ENCODE results near the gene THOC7.

THOC7 gene

GRCh38 chr3:63818282-63819150 is 45.1 kb downstream of the THOC7 start:
- Histone ChIP-seq H3K9me3 (ENCODE audit: control insufficient read depth, low read length) (no peaks in the 10 kb centered on the region), H3K36me3 (ENCODE audit: control insufficient read depth, insufficient read depth, low read length) (no peaks in the 10 kb centered on the region), H3K4me1 (ENCODE audit: control insufficient read depth, insufficient read depth, low read length) (no peaks in the 10 kb centered on the region), H3K4me3 (ENCODE audit: low read length) (no peak overlapping the region), H3K27me3 (ENCODE audit: control insufficient read depth, insufficient read depth, low read length) (no peaks in the 10 kb centered on the region), H3K9ac (ENCODE audit: low read length) (no peak overlapping the region)

GRCh38 chr3:63817225-63817624 is 46.4 kb downstream of the THOC7 start:
- Histone ChIP-seq H3K36me3 (ENCODE audit: control insufficient read depth, insufficient read depth, low read length) (no peaks in the 10 kb centered on the region), H3K9ac (ENCODE audit: low read length) (no peak overlapping the region), H3K4me3 (ENCODE audit: low read length) (no peak overlapping the region), H3K4me1 (ENCODE audit: control insufficient read depth, insufficient read depth, low read length) (no peaks in the 10 kb centered on the region), H3K27me3 (ENCODE audit: control insufficient read depth, insufficient read depth, low read length) (no peaks in the 10 kb centered on the region), H3K9me3 (ENCODE audit: control insufficient read depth, low read length) (no peaks in the 10 kb centered on the region)

- H3K36me3 ChIP-seq (ENCODE audit: control insufficient read depth, insufficient read depth, low read length) = no peaks in the 10 kb centered on the region
- H3K27me3 ChIP-seq (ENCODE audit: control insufficient read depth, insufficient read depth, low read length) = no peaks in the 10 kb centered on the region
- no peaks in the 10 kb centered on the region for H3K9me3 ChIP-seq (ENCODE audit: control insufficient read depth, low read length)
- no peak overlapping the region for H3K4me3 ChIP-seq (ENCODE audit: low read length)
- H3K9ac ChIP-seq (ENCODE audit: low read length) = no peak overlapping the region
- no peaks in the 10 kb centered on the region for H3K4me1 ChIP-seq (ENCODE audit: control insufficient read depth, insufficient read depth, low read length)
Measured at GRCh38 chr3:63814237-63814636, 49.4 kb downstream of the THOC7 start.

- Histone ChIP-seq H3K4me3 (ENCODE audit: low read length) (no peak overlapping the region), H3K9ac (ENCODE audit: low read length) (no peak overlapping the region), H3K36me3 (ENCODE audit: control insufficient read depth, insufficient read depth, low read length) (no peaks in the 10 kb centered on the region), H3K27me3 (ENCODE audit: control insufficient read depth, insufficient read depth, low read length) (no peaks in the 10 kb centered on the region), H3K9me3 (ENCODE audit: control insufficient read depth, low read length) (no peaks in the 10 kb centered on the region), H3K4me1 (ENCODE audit: control insufficient read depth, insufficient read depth, low read length) (no peaks in the 10 kb centered on the region)
Measured at GRCh38 chr3:63809607-63810006, 54.0 kb downstream of the THOC7 start.

GRCh38 chr3:63808633-63809032 is 55.0 kb downstream of the THOC7 start:
- Histone ChIP-seq H3K4me1 (ENCODE audit: control insufficient read depth, insufficient read depth, low read length) (no peaks in the 10 kb centered on the region), H3K36me3 (ENCODE audit: control insufficient read depth, insufficient read depth, low read length) (no peaks in the 10 kb centered on the region), H3K4me3 (ENCODE audit: low read length) (no peak overlapping the region), H3K9me3 (ENCODE audit: control insufficient read depth, low read length) (no peaks in the 10 kb centered on the region), H3K27me3 (ENCODE audit: control insufficient read depth, insufficient read depth, low read length) (no peaks in the 10 kb centered on the region), H3K9ac (ENCODE audit: low read length) (no peak overlapping the region)

GRCh38 chr3:63807961-63808565 is 55.5 kb downstream of the THOC7 start:
- Histone ChIP-seq H3K36me3 (ENCODE audit: control insufficient read depth, insufficient read depth, low read length) (no peaks in the 10 kb centered on the region), H3K9ac (ENCODE audit: low read length) (no peak overlapping the region), H3K4me3 (ENCODE audit: low read length) (no peak overlapping the region), H3K27me3 (ENCODE audit: control insufficient read depth, insufficient read depth, low read length) (no peaks in the 10 kb centered on the region), H3K9me3 (ENCODE audit: control insufficient read depth, low read length) (no peaks in the 10 kb centered on the region), H3K4me1 (ENCODE audit: control insufficient read depth, insufficient read depth, low read length) (no peaks in the 10 kb centered on the region)

- no peaks in the 10 kb centered on the region for H3K4me1 ChIP-seq (ENCODE audit: control insufficient read depth, insufficient read depth, low read length)
- H3K27me3 ChIP-seq (ENCODE audit: control insufficient read depth, insufficient read depth, low read length) = no peaks in the 10 kb centered on the region
- no peak overlapping the region for H3K9ac ChIP-seq (ENCODE audit: low read length)
- H3K9me3 ChIP-seq (ENCODE audit: control insufficient read depth, low read length) = no peaks in the 10 kb centered on the region
- no peaks in the 10 kb centered on the region for H3K36me3 ChIP-seq (ENCODE audit: control insufficient read depth, insufficient read depth, low read length)
- H3K4me3 ChIP-seq (ENCODE audit: low read length) = no peak overlapping the region
Measured at GRCh38 chr3:63803911-63804310, 59.7 kb downstream of the THOC7 start.

- no peak overlapping the region for H3K4me3 ChIP-seq (ENCODE audit: low read length)
- no peak overlapping the region for H3K9ac ChIP-seq (ENCODE audit: low read length)
- no peaks in the 10 kb centered on the region for H3K9me3 ChIP-seq (ENCODE audit: control insufficient read depth, low read length)
- no peaks in the 10 kb centered on the region for H3K36me3 ChIP-seq (ENCODE audit: control insufficient read depth, insufficient read depth, low read length)
- H3K27me3 ChIP-seq (ENCODE audit: control insufficient read depth, insufficient read depth, low read length) = no peaks in the 10 kb centered on the region
- no peaks in the 10 kb centered on the region for H3K4me1 ChIP-seq (ENCODE audit: control insufficient read depth, insufficient read depth, low read length)
Measured at GRCh38 chr3:63800097-63800496, 63.5 kb downstream of the THOC7 start.

- Histone ChIP-seq H3K4me3 (ENCODE audit: low read length) (no peak overlapping the region), H3K4me1 (ENCODE audit: control insufficient read depth, insufficient read depth, low read length) (no peaks in the 10 kb centered on the region), H3K27me3 (ENCODE audit: control insufficient read depth, insufficient read depth, low read length) (no peaks in the 10 kb centered on the region), H3K9ac (ENCODE audit: low read length) (no peak overlapping the region), H3K36me3 (ENCODE audit: control insufficient read depth, insufficient read depth, low read length) (no peaks in the 10 kb centered on the region), H3K9me3 (ENCODE audit: control insufficient read depth, low read length) (no peaks in the 10 kb centered on the region)
Measured at GRCh38 chr3:63798949-63799348, 64.7 kb downstream of the THOC7 start.

- Histone ChIP-seq H3K36me3 (ENCODE audit: control insufficient read depth, insufficient read depth, low read length) (no peaks in the 10 kb centered on the region), H3K27me3 (ENCODE audit: control insufficient read depth, insufficient read depth, low read length) (no peaks in the 10 kb centered on the region), H3K9me3 (ENCODE audit: control insufficient read depth, low read length) (no peaks in the 10 kb centered on the region), H3K4me1 (ENCODE audit: control insufficient read depth, insufficient read depth, low read length) (no peaks in the 10 kb centered on the region), H3K4me3 (ENCODE audit: low read length) (no peak overlapping the region), H3K9ac (ENCODE audit: low read length) (no peak overlapping the region)
Measured at GRCh38 chr3:63798544-63798943, 65.1 kb downstream of the THOC7 start.

GRCh38 chr3:63795438-63795837 is 68.2 kb downstream of the THOC7 start:
- Histone ChIP-seq H3K9me3 (ENCODE audit: control insufficient read depth, low read length) (no peaks in the 10 kb centered on the region), H3K9ac (ENCODE audit: low read length) (no peak overlapping the region), H3K4me1 (ENCODE audit: control insufficient read depth, insufficient read depth, low read length) (no peaks in the 10 kb centered on the region)

GRCh38 chr3:63791974-63792373 is 71.6 kb downstream of the THOC7 start:
- Histone ChIP-seq H3K4me3 (ENCODE audit: low read length) (no peak overlapping the region), H3K27me3 (ENCODE audit: control insufficient read depth, insufficient read depth, low read length) (no peaks in the 10 kb centered on the region), H3K4me1 (ENCODE audit: control insufficient read depth, insufficient read depth, low read length) (no peaks in the 10 kb centered on the region), H3K36me3 (ENCODE audit: control insufficient read depth, insufficient read depth, low read length) (no peaks in the 10 kb centered on the region), H3K9me3 (ENCODE audit: control insufficient read depth, low read length) (no peaks in the 10 kb centered on the region), H3K9ac (ENCODE audit: low read length) (no peak overlapping the region)

More at GRCh38 chr3:63795438-63795837, 68.2 kb downstream of the THOC7 start:
- H3K36me3 ChIP-seq (ENCODE audit: control insufficient read depth, insufficient read depth, low read length) = no peaks in the 10 kb centered on the region
- H3K4me3 ChIP-seq (ENCODE audit: low read length) = no peak overlapping the region
- no peaks in the 10 kb centered on the region for H3K27me3 ChIP-seq (ENCODE audit: control insufficient read depth, insufficient read depth, low read length)
